Measurements from ENCODE around the gene SSR4. TPM values are rescaled to one million over a fixed set of nuclear protein-coding genes. Genes with fewer than 3 reads are reported as not detected.
A peak's percentile ranks its signal among the peaks of the same experiment; 100 is the strongest.
"Not testable (repeated sequence)": the region's sequence is repeated elsewhere in the genome, so short reads cannot be mapped to it uniquely, and the experiment has no call there.

The SSR4 gene
- total RNA-seq (2022) (353 and 373 TPM in 2 replicates), Bru-seq, nascent RNA (percentile 77 among the genes with signal in this experiment), BruChase-seq, experiment 1, labeled RNA remaining after a 2-hour chase (percentile 73 among the genes with signal in this experiment), BruChase-seq, experiment 2, labeled RNA remaining after a 6-hour chase (percentile 85 among the genes with signal in this experiment)
- long read RNA-seq, transcript SSR4-210 (5 exons, 701 nt) = minor isoform, 5 of 381 reads
- long read RNA-seq, transcript SSR4-203 (6 exons, 643 nt) = major isoform, 354 of 381 reads
- long read RNA-seq, transcript SSR4-202 (5 exons, 526 nt) = minor isoform, 6 of 381 reads
- long read RNA-seq, partial matches to known transcripts = 5 of 381 reads
- long read RNA-seq, other reads (novel, unspliced or antisense) = 4 of 381 reads

GRCh38 chrX:153794018-153794896, at the start of gene SSR4, which contains the start of gene IDH3G:
Gene SSR4, plus strand, starts transcription at chrX:153794668. Its CDS starts 20 bp downstream, at chrX:153794688.
Gene IDH3G, minus strand, starts transcription at chrX:153794375. Its CDS starts 49 bp downstream, at chrX:153794326.
- H3K4me1 ChIP-seq = 0 out of 2 replicates have a peak, but pooled peaks cover 4% of the 10 kb centered on the region
- H3K36me3 ChIP-seq (ENCODE audit: control insufficient read depth, insufficient read depth, low read length) = no peaks in the 10 kb centered on the region
- H3K36me3 Mint-ChIP-seq (ENCODE audit: insufficient read depth, unreplicated experiment) = peaks cover 11% of the 10 kb centered on the region
- intact Hi-C loops (cut with micrococcal nuclease; ENCODE audit: unreplicated experiment) = loop anchor here (5.0 to 10.0 kb wide), 3 partner anchors 72 to 578 kb away; partner anchors contain the start of genes ABCD1, ARHGAP4, BCAP31 and FLNA
- peak within 1 kb of the TSS; percentile 52 for H3K4me3 ChIP-seq (ENCODE audit: low read depth, low read length)
- ChIA-PET POLR2A (interaction anchor here (0.9 kb wide), 4 partner anchors 25 to 577 kb away, joined by 3 to 10 read pairs (median 6); no protein-coding TSS in a partner anchor), CTCF (interaction anchor here (0.8 to 1.4 kb wide), 2 partner anchors 25 to 153 kb away, joined by 3 to 4 read pairs; no protein-coding TSS in a partner anchor)
- no TSS peak for BruUV-seq (replicated peaks)
- DNase-seq = peak; percentile 92
- H3K27ac Mint-ChIP-seq (ENCODE audit: unreplicated experiment) = peak within 1 kb of the TSS; percentile 89
- no peaks in the 10 kb centered on the region for H3K27me3 Mint-ChIP-seq (ENCODE audit: insufficient read depth, unreplicated experiment)
- no peaks in the 10 kb centered on the region for H3K4me1 Mint-ChIP-seq (ENCODE audit: low read depth, unreplicated experiment)
- no peaks in the 10 kb centered on the region for H3K9me3 Mint-ChIP-seq (ENCODE audit: unreplicated experiment)
- no peaks in the 10 kb centered on the region for H3K27me3 ChIP-seq (replicated peaks; ENCODE audit: control insufficient read depth, insufficient read depth, low read length)
- no peaks in the 10 kb centered on the region for H3K9me3 ChIP-seq
- TF ChIP-seq CTCF (IDR thresholded peaks at IDR 0.05; ENCODE audit: insufficient read depth in 1 of 2, low read depth in 1 of 2, low read length in 1 of 2, severe bottlenecking in 1 of 2, unreplicated experiment in 1 of 2) = no peak
- H3K4me3 Mint-ChIP-seq (ENCODE audit: unreplicated experiment) = peak within 1 kb of the TSS; percentile 90

- H3K4me1 Mint-ChIP-seq (ENCODE audit: low read depth, unreplicated experiment); intact Hi-C loops (cut with micrococcal nuclease; ENCODE audit: unreplicated experiment); H3K4me3 ChIP-seq (ENCODE audit: low read depth, low read length); H3K9me3 Mint-ChIP-seq (ENCODE audit: unreplicated experiment); H3K27ac Mint-ChIP-seq (ENCODE audit: unreplicated experiment); H3K27me3 ChIP-seq (replicated peaks; ENCODE audit: control insufficient read depth, insufficient read depth, low read length); DNase-seq; H3K36me3 ChIP-seq (ENCODE audit: control insufficient read depth, insufficient read depth, low read length); H3K4me1 ChIP-seq; CTCF ChIA-PET; H3K27me3 Mint-ChIP-seq (ENCODE audit: insufficient read depth, unreplicated experiment); H3K36me3 Mint-ChIP-seq (ENCODE audit: insufficient read depth, unreplicated experiment); POLR2A ChIA-PET; H3K4me3 Mint-ChIP-seq (ENCODE audit: unreplicated experiment); H3K9me3 ChIP-seq; BruUV-seq (replicated peaks): not testable (repeated sequence)
Measured at GRCh38 chrX:153745067-153745433, 49.4 kb upstream of the SSR4 start.

- POLR2A ChIA-PET = no interaction called here
- Histone ChIP-seq H3K4me1 (no peaks in the 10 kb centered on the region), H3K27me3 (replicated peaks; ENCODE audit: control insufficient read depth, insufficient read depth, low read length) (no peaks in the 10 kb centered on the region), H3K9me3 (no peaks in the 10 kb centered on the region), H3K4me3 (ENCODE audit: low read depth, low read length) (no peak overlapping the region), H3K36me3 (ENCODE audit: control insufficient read depth, insufficient read depth, low read length) (no peaks in the 10 kb centered on the region)
- CTCF ChIA-PET = no interaction called here
- no peaks in the 10 kb centered on the region for H3K9me3 Mint-ChIP-seq (ENCODE audit: unreplicated experiment)
- H3K4me3 Mint-ChIP-seq (ENCODE audit: unreplicated experiment) = no peak overlapping the region
- H3K36me3 Mint-ChIP-seq (ENCODE audit: insufficient read depth, unreplicated experiment) = no peaks in the 10 kb centered on the region
- peaks cover 3% of the 10 kb centered on the region for H3K27me3 Mint-ChIP-seq (ENCODE audit: insufficient read depth, unreplicated experiment)
- H3K4me1 Mint-ChIP-seq (ENCODE audit: low read depth, unreplicated experiment) = no peaks in the 10 kb centered on the region
- BruUV-seq (replicated peaks) = no TSS peak
- TF ChIP-seq CTCF (IDR thresholded peaks at IDR 0.05; ENCODE audit: insufficient read depth in 1 of 2, low read depth in 1 of 2, low read length in 1 of 2, severe bottlenecking in 1 of 2, unreplicated experiment in 1 of 2) = no peak
- no peak overlapping the region for H3K27ac Mint-ChIP-seq (ENCODE audit: unreplicated experiment)
- intact Hi-C loops (cut with micrococcal nuclease; ENCODE audit: unreplicated experiment) = no loop called here
- DNase-seq = no peak
Measured at GRCh38 chrX:153746359-153746758, 48.1 kb upstream of the SSR4 start.

- H3K27me3 Mint-ChIP-seq (ENCODE audit: insufficient read depth, unreplicated experiment); H3K36me3 ChIP-seq (ENCODE audit: control insufficient read depth, insufficient read depth, low read length); POLR2A ChIA-PET; CTCF ChIA-PET; DNase-seq; H3K4me3 Mint-ChIP-seq (ENCODE audit: unreplicated experiment); H3K4me1 Mint-ChIP-seq (ENCODE audit: low read depth, unreplicated experiment); H3K4me1 ChIP-seq; H3K9me3 ChIP-seq; intact Hi-C loops (cut with micrococcal nuclease; ENCODE audit: unreplicated experiment); H3K4me3 ChIP-seq (ENCODE audit: low read depth, low read length); H3K9me3 Mint-ChIP-seq (ENCODE audit: unreplicated experiment); H3K36me3 Mint-ChIP-seq (ENCODE audit: insufficient read depth, unreplicated experiment); H3K27me3 ChIP-seq (replicated peaks; ENCODE audit: control insufficient read depth, insufficient read depth, low read length); H3K27ac Mint-ChIP-seq (ENCODE audit: unreplicated experiment); BruUV-seq (replicated peaks): not testable (repeated sequence)
Measured at GRCh38 chrX:153746991-153747390, 47.5 kb upstream of the SSR4 start.

GRCh38 chrX:153749017-153749416, 45.5 kb upstream of the SSR4 start:
- H3K27me3 Mint-ChIP-seq (ENCODE audit: insufficient read depth, unreplicated experiment); H3K4me1 Mint-ChIP-seq (ENCODE audit: low read depth, unreplicated experiment); POLR2A ChIA-PET; H3K9me3 ChIP-seq; CTCF ChIA-PET; H3K27ac Mint-ChIP-seq (ENCODE audit: unreplicated experiment); H3K27me3 ChIP-seq (replicated peaks; ENCODE audit: control insufficient read depth, insufficient read depth, low read length); DNase-seq; intact Hi-C loops (cut with micrococcal nuclease; ENCODE audit: unreplicated experiment); H3K36me3 Mint-ChIP-seq (ENCODE audit: insufficient read depth, unreplicated experiment); H3K4me3 ChIP-seq (ENCODE audit: low read depth, low read length); H3K36me3 ChIP-seq (ENCODE audit: control insufficient read depth, insufficient read depth, low read length); H3K4me3 Mint-ChIP-seq (ENCODE audit: unreplicated experiment); H3K4me1 ChIP-seq; H3K9me3 Mint-ChIP-seq (ENCODE audit: unreplicated experiment); BruUV-seq (replicated peaks): not testable (repeated sequence)
